Muscle layer of duodenum (tissue), 2 donors: ENCODE data around the gene PLCE1.
A peak's percentile ranks its signal among the peaks of the same experiment; 100 is the strongest.
"Not testable (repeated sequence)": the region's sequence is repeated elsewhere in the genome, so short reads cannot be mapped to it uniquely, and the experiment has no call there.

ENCODE experiments used
- H3K27ac ChIP-seq: one replicate; pipeline ENCODE4 v1.7.0; 2013; ENCODE audit warnings: mild to moderate bottlenecking, low read length
- H3K27me3 ChIP-seq: one replicate; pipeline ENCODE4 v1.7.0; 2013; ENCODE audit warnings: low read depth, mild to moderate bottlenecking, control low read depth, low read length
- H3K36me3 ChIP-seq, 2 donors: one replicate each; pipeline ENCODE4 v1.7.0; 2013; ENCODE audit warnings: low read length in 2 of 2, control low read depth in 1 of 2, mild to moderate bottlenecking in 1 of 2; ENCODE audit not compliant: insufficient read depth in 2 of 2, control insufficient read depth in 1 of 2
- H3K4me1 ChIP-seq, 2 donors: one replicate each; pipeline ENCODE4 v1.7.0; 2013; ENCODE audit warnings: low read length in 2 of 2, mild to moderate bottlenecking in 2 of 2, control low read depth in 1 of 2, moderate library complexity in 1 of 2; ENCODE audit not compliant: insufficient read depth in 2 of 2, control insufficient read depth in 1 of 2
- H3K4me3 ChIP-seq, 2 donors: one replicate each; pipeline ENCODE4 v1.7.0; 2013; ENCODE audit warnings: low read length in 2 of 2, low read depth in 1 of 2, mild to moderate bottlenecking in 1 of 2
- H3K9me3 ChIP-seq, 2 donors: one replicate each; pipeline ENCODE4 v1.7.0; 2013; ENCODE audit warnings: low read length in 2 of 2, control low read depth in 1 of 2, mild to moderate bottlenecking in 1 of 2; ENCODE audit not compliant: control insufficient read depth in 1 of 2
- donor health status: healthy.

The PLCE1 gene

GRCh38 chr10:93967756-93968155 lies 26.0 kb upstream of the PLCE1 start:
- Histone ChIP-seq H3K9me3 (no peaks in the 10 kb centered on the region), H3K36me3 (no peaks in the 10 kb centered on the region), H3K27ac (no peak overlapping the region), H3K27me3 (no peaks in the 10 kb centered on the region), H3K4me1 (no peaks in the 10 kb centered on the region), H3K4me3 (no peak overlapping the region)

DNA sequence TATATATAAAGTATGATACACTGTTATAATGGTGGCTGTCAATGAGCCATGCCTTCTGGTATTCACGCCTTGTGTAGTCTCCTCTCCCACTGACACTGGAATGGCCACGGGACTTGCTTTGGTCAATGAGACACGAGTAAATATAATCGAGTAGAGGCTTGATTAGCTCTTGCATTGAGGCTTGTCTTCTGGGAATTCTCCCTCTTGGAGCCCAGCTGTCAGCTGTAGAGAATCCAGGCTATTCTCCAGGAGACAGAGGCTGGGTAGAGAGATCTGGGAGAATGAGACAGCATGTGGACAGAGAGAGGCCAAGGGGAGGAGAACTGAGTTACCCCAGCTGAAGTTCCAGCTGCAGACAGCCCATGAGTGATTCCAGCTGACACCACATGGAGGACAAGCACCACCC lies 25.2 kb upstream of the PLCE1 start:
- Histone ChIP-seq H3K4me1 (no peaks in the 10 kb centered on the region), H3K9me3 (no peaks in the 10 kb centered on the region), H3K36me3 (no peaks in the 10 kb centered on the region), H3K4me3 (no peak overlapping the region), H3K27me3 (no peaks in the 10 kb centered on the region), H3K27ac (no peak overlapping the region)

- H3K9me3 ChIP-seq, H3K36me3 ChIP-seq, H3K4me1 ChIP-seq, H3K4me3 ChIP-seq, H3K27ac ChIP-seq, H3K27me3 ChIP-seq: not testable (repeated sequence)
Observed at GRCh38 chr10:93970433-93971010, 23.2 kb upstream of the PLCE1 start.

- no peaks in the 10 kb centered on the region for H3K9me3 ChIP-seq
- no peak overlapping the region for H3K27ac ChIP-seq
- H3K27me3 ChIP-seq, result no peaks in the 10 kb centered on the region
- H3K4me3 ChIP-seq, result no peak overlapping the region
- H3K36me3 ChIP-seq, result no peaks in the 10 kb centered on the region
- H3K4me1 ChIP-seq, result no peaks in the 10 kb centered on the region
Observed at GRCh38 chr10:93973748-93974445, 19.8 kb upstream of the PLCE1 start.

- H3K9me3 ChIP-seq, result no peaks in the 10 kb centered on the region
Observed at GRCh38 chr10:93977442-93977841, 16.3 kb upstream of the PLCE1 start.

DNA sequence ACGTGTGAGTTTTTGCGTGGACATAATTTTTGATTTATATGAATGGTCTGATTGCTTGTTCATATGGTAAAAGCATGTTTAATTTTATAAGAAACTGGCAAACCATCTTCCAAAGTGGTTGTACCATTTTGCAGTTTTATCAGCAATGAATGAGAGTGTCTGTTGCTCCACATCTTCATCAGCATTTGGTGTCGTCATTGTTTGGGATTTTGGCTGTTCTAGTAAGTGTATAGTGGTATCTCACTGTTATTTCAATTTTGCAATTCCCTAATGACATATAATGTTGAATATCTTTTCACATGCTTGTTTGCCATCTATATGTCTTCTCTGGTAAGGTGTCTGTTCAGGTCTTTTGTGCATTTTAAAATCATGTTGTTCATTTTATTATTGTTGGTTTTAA lies 13.2 kb upstream of the PLCE1 start:
- Histone ChIP-seq H3K36me3 (no peaks in the 10 kb centered on the region), H3K4me3 (no peak overlapping the region), H3K27ac (no peak overlapping the region), H3K9me3 (no peaks in the 10 kb centered on the region), H3K27me3 (no peaks in the 10 kb centered on the region), H3K4me1 (no peaks in the 10 kb centered on the region)

More at GRCh38 chr10:93977442-93977841, 16.3 kb upstream of the PLCE1 start:
- Histone ChIP-seq H3K27me3 (no peaks in the 10 kb centered on the region), H3K4me1 (no peaks in the 10 kb centered on the region), H3K4me3 (no peak overlapping the region), H3K27ac (no peak overlapping the region), H3K36me3 (no peaks in the 10 kb centered on the region)

GRCh38 chr10:93991114-93991513 lies 2.6 kb upstream of the PLCE1 start:
- peaks cover 8 to 10% of the 10 kb centered on the region in 2 donors for H3K4me1 ChIP-seq
- H3K9me3 ChIP-seq, result no peaks in the 10 kb centered on the region
- no peak overlapping the region for H3K4me3 ChIP-seq
- no peak overlapping the region for H3K27ac ChIP-seq
- no peaks in the 10 kb centered on the region for H3K27me3 ChIP-seq
- H3K36me3 ChIP-seq, result no peaks in the 10 kb centered on the region

GRCh38 chr10:93991596-93992284 lies 2.0 kb upstream of the PLCE1 start:
- no peaks in the 10 kb centered on the region for H3K9me3 ChIP-seq
- no peaks in the 10 kb centered on the region for H3K27me3 ChIP-seq
- no peaks in the 10 kb centered on the region for H3K36me3 ChIP-seq
- no peak overlapping the region for H3K27ac ChIP-seq
- H3K4me3 ChIP-seq, result peak overlapping the region in 1 of 2 donors; percentile 27
- H3K4me1 ChIP-seq, result peaks cover 8 to 10% of the 10 kb centered on the region in 2 donors

DNA sequence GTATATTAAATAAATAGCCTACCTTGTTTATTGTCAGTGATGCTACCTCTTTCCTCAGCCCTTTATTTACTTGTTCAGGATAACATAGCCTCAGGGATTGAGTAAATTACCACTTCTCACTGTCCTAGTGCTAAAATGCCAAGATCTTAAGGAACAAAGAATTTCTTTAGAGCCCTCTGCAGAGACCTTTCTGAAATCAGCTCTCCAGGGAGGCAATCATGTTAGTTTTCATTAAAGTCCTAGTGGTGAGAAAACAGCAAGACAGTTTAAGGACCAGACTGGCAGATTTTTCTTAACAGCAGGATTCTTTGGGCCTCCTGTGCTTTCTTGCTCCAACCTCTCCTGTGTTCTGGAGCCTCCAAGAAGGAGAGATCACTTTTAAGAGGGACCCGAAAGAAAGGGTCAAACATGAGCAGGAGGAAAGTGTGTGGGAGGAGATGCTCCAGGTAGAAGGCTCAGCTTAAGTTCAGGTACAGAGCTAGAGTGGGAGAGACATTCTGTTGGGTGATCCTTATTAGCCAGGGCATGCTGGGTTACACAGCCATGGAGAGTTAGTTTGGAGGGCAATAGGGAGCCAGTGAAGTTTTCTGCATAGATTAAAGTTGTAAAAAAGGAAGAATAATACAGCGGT lies 1.2 kb upstream of the PLCE1 start:
- Histone ChIP-seq H3K36me3 (no peaks in the 10 kb centered on the region), H3K27me3 (no peaks in the 10 kb centered on the region), H3K4me3 (no peak overlapping the region), H3K4me1 (peaks cover 8 to 10% of the 10 kb centered on the region in 2 donors), H3K9me3 (no peaks in the 10 kb centered on the region), H3K27ac (no peak overlapping the region)

DNA sequence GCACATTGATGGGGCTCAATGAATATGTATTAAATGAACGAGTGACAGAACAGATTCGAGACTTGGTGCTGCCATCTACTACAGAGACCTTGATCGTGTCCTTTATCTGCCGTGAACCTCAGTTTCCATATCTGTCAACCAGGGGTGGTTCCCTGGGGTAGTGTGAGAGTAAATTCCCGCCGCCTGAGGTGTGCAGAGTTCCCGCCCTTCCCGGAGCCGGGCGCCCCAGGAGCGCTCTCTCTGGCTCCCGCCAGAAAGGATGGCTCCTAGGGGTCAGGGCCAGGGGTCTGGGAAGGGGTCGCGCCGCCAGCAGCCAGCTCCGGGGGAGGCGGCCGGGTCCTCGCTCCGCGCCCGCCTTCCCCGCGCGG lies 333 bp upstream of the PLCE1 start:
- Histone ChIP-seq H3K4me1 (peaks cover 8 to 10% of the 10 kb centered on the region in 2 donors), H3K27ac (no peak overlapping the region), H3K4me3 (peak overlapping the region in 1 of 2 donors; percentile 46), H3K36me3 (no peaks in the 10 kb centered on the region), H3K9me3 (no peaks in the 10 kb centered on the region), H3K27me3 (no peaks in the 10 kb centered on the region)

DNA sequence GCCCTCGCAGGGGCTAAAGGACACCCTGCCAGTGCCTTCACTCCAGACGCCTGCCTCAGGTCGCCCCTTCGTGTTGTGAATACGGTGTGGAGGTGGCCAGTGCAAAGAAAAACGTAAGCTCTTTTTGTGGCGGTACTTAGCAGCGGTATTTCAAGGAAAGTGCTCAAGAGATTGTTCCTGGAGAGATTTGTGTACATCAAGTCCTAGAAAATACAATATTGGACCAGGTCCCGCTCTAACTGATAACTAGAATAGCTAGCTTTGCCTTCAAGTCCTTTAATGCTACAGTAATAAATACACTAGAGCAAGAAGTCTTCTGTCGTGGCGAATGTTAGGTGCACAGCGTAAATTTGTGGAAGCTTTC lies 689 bp downstream of the PLCE1 start:
- Histone ChIP-seq H3K4me3 (peak overlapping the region; percentile 69 to 76), H3K27ac (no peak overlapping the region), H3K4me1 (peaks cover 8 to 11% of the 10 kb centered on the region in 2 donors), H3K36me3 (no peaks in the 10 kb centered on the region), H3K9me3 (no peaks in the 10 kb centered on the region), H3K27me3 (no peaks in the 10 kb centered on the region)
